Prostate gland (tissue), 2 donors: ENCODE data around the gene MYOT. TPM values are rescaled to one million over a fixed set of nuclear protein-coding genes. Genes with fewer than 3 reads are reported as not detected.
"Not testable (repeated sequence)": the region's sequence is repeated elsewhere in the genome, so short reads cannot be mapped to it uniquely, and the experiment has no call there.

Experiments used
- DNase-seq: peaks from one replicate; pipeline ENCODE4 v3.0.0-alpha.2; 2019; ENCODE audit warnings: low spot score
- H3K27ac ChIP-seq, 2 donors: fragments of 200-600 bp; sonication (generic); 2 replicates each; pipeline ENCODE4 v1.5.1; 2017 to 2019
- H3K27me3 ChIP-seq: fragments of 200-600 bp; sonication (generic); replicated peaks from 2 replicates; pipeline ENCODE4 v1.5.1; 2019; ENCODE audit not compliant: insufficient read depth
- H3K36me3 ChIP-seq, 2 donors: fragments of 200-600 bp; sonication (generic); 1 replicate in 1 of 2; 2 replicates in 1 of 2; pipeline versions ENCODE4 v1.5.1 to v1.8.1; 2017 to 2019
- H3K4me1 ChIP-seq: fragments of 200-600 bp; sonication (generic); replicated peaks from 2 replicates; pipeline ENCODE4 v1.5.1; 2019
- H3K4me3 ChIP-seq, 2 donors: fragments of 200-600 bp; sonication (generic); 2 replicates each; pipeline ENCODE4 v1.5.1; 2017 to 2019
- H3K9me3 ChIP-seq: fragments of 200-600 bp; sonication (generic); 2 replicates; pipeline ENCODE4 v1.5.1; 2017
- POLR2A ChIP-seq: fragments of 450-650 bp; IDR thresholded peaks from one replicate; pipeline ENCODE4 v1.6.1; 2016; ENCODE audit warnings: antibody characterized with exemption, mild to moderate bottlenecking
- POLR2AphosphoS5 ChIP-seq: sonication (generic); formaldehyde crosslinking; IDR thresholded peaks from one replicate; pipeline ENCODE4 v1.6.1; 2017; ENCODE audit warnings: antibody characterized with exemption
- WGBS: methylation state at CpG from one replicate; pipeline ENCODE4 v1.1.5; 2018; 5-methylcytosine and 5-hydroxymethylcytosine counted together
- intact Hi-C: fragments of 100-400 bp; cut with DNase I; formaldehyde crosslinking; loops from one replicate; pipeline ENCODE4 v1.14.2; 2022
- total RNA-seq, 2 donors: library from RNA; depleted of rRNA; stranded (reverse); fragments of >200 nt; gene quantifications; one replicate each; pipeline ENCODE4 v1.1.0, GENCODE V29; 2016
- TF ChIP-seq, protein P1 (sequence below), 4 experiments: fragments of 200-600 bp in 2 of 4; fragments of 450-650 bp in 2 of 4; sonication (generic) in 2 of 4; IDR thresholded peaks; 1 replicate in 3 of 4; 2 replicates in 1 of 4; pipeline ENCODE4 v1.5.1; 2016 to 2019; ENCODE audit warnings: antibody characterized with exemption in 4 of 4, mild to moderate bottlenecking in 2 of 4, moderate library complexity in 2 of 4

MYOT gene
- total RNA-seq, 2 donors from 2014 or later: 0.34 to 7.2 TPM

DNA sequence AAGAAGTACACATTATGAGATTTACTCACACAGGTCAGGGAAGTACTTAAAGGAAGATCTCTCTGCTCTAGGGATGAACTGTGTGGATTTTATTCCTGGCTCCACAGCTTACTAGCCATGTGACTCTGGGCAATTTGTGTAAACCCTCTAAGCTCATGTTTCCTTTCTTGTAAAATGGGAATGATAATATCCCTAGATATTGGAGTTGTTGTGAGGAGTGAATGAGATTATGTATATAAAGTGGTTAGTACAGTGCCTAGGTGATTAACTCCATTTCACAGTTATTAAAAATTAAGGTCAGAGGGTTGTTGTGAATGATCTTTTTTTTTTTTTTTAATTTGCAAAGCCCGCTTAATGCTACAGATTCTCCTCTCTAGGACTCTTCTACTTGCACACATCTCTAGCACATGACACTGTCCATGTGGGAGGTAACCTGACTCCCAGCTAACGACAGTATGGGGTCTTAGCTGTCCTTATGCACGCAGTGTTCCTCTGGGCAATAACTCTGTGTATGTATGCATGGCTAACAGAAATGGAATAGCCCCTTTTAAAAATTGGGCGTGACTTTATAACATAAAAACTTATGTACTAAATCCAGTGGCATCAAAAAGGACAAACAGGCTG is 23.9 kb upstream of the MYOT start:
- intact Hi-C loops: no loop called here
- no peak overlapping the region for H3K4me3 ChIP-seq
- H3K4me1 ChIP-seq: no peaks in the 10 kb centered on the region
- no peaks in the 10 kb centered on the region for H3K9me3 ChIP-seq
- WGBS: 58% methylated on average over 4 of the region's 4 CpGs
- TF ChIP-seq POLR2A (no peak), POLR2AphosphoS5 (no peak)
- TF ChIP-seq, protein P1, sequence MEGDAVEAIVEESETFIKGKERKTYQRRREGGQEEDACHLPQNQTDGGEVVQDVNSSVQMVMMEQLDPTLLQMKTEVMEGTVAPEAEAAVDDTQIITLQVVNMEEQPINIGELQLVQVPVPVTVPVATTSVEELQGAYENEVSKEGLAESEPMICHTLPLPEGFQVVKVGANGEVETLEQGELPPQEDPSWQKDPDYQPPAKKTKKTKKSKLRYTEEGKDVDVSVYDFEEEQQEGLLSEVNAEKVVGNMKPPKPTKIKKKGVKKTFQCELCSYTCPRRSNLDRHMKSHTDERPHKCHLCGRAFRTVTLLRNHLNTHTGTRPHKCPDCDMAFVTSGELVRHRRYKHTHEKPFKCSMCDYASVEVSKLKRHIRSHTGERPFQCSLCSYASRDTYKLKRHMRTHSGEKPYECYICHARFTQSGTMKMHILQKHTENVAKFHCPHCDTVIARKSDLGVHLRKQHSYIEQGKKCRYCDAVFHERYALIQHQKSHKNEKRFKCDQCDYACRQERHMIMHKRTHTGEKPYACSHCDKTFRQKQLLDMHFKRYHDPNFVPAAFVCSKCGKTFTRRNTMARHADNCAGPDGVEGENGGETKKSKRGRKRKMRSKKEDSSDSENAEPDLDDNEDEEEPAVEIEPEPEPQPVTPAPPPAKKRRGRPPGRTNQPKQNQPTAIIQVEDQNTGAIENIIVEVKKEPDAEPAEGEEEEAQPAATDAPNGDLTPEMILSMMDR (IDR thresholded peaks at IDR 0.05): no peak
- no peak for DNase-seq
- no peaks in the 10 kb centered on the region for H3K27me3 ChIP-seq
- no peak overlapping the region for H3K27ac ChIP-seq
- no peaks in the 10 kb centered on the region for H3K36me3 ChIP-seq

- DNase-seq: no peak
- H3K27me3 ChIP-seq: no peaks in the 10 kb centered on the region
- no peak overlapping the region for H3K27ac ChIP-seq
- H3K4me1 ChIP-seq: no peaks in the 10 kb centered on the region
- TF ChIP-seq POLR2AphosphoS5 (no peak), POLR2A (no peak)
- TF ChIP-seq, protein P1 (IDR thresholded peaks at IDR 0.05): no peak
- H3K36me3 ChIP-seq: no peaks in the 10 kb centered on the region
- intact Hi-C loops: no loop called here
- no peaks in the 10 kb centered on the region for H3K9me3 ChIP-seq
- H3K4me3 ChIP-seq: no peak overlapping the region
Measured at GRCh38 chr5:137845472-137845871, 22.2 kb upstream of the MYOT start.

GRCh38 chr5:137847687-137848086 is 20.0 kb upstream of the MYOT start:
- Histone ChIP-seq H3K27ac (no peak overlapping the region), H3K9me3 (no peaks in the 10 kb centered on the region), H3K4me3 (no peak overlapping the region), H3K36me3 (no peaks in the 10 kb centered on the region), H3K4me1 (no peaks in the 10 kb centered on the region), H3K27me3 (no peaks in the 10 kb centered on the region)
- intact Hi-C loops: no loop called here
- TF ChIP-seq, protein P1 (IDR thresholded peaks at IDR 0.05): no peak
- no peak for TF ChIP-seq POLR2A
- no peak for TF ChIP-seq POLR2AphosphoS5
- WGBS: 70% methylated on average over 6 of the region's 6 CpGs
- DNase-seq: no peak

DNA sequence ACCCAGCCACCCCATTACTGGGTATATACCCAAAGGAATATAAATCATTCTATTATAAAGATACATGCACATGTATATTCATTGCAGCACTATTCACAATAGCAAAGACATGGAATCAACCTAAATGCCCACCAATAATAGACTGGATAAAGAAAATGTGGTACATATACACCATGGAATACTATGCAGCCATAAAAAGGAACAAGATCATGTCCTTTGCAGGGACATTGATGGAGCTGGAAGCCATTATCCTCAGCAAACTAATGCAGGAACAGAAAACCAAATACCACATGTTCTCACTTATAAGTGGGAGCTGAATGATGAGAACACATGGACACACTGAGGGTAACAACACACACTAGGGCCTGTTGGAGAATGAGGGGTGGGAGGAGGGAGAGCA is 14.5 kb upstream of the MYOT start:
- H3K4me1 ChIP-seq, intact Hi-C loops, H3K9me3 ChIP-seq: not testable (repeated sequence)

GRCh38 chr5:137856201-137856600 is 11.5 kb upstream of the MYOT start:
- WGBS: 76% methylated on average over 3 of the region's 3 CpGs
- no peak for TF ChIP-seq POLR2A
- TF ChIP-seq, protein P1 (IDR thresholded peaks at IDR 0.05): no peak

More for the DNA sequence above, 14.5 kb upstream of the MYOT start:
- not testable (repeated sequence) for H3K27me3 ChIP-seq, DNase-seq, H3K36me3 ChIP-seq, H3K4me3 ChIP-seq, H3K27ac ChIP-seq

More at GRCh38 chr5:137856201-137856600, 11.5 kb upstream of the MYOT start:
- no peaks in the 10 kb centered on the region for H3K9me3 ChIP-seq
- H3K27ac ChIP-seq: no peak overlapping the region
- no peak for DNase-seq
- no peaks in the 10 kb centered on the region for H3K36me3 ChIP-seq
- peaks cover 4% of the 10 kb centered on the region for H3K4me1 ChIP-seq
- H3K27me3 ChIP-seq: no peaks in the 10 kb centered on the region
- no peak overlapping the region for H3K4me3 ChIP-seq
- intact Hi-C loops: no loop called here
